GM12864 (cell line): ENCODE results near the gene BLVRB.
"Not testable (repeated sequence)": the region's sequence is repeated elsewhere in the genome, so short reads cannot be mapped to it uniquely, and the experiment has no call there.

Source experiments
- DNase-seq: peaks from one replicate; pipeline ENCODE4 v3.0.0-alpha.2; 2011; ENCODE audit warnings: low read depth
- H3K4me3 ChIP-seq: 2 replicates; pipeline ENCODE4 v1.5.1; 2011; ENCODE audit warnings: mild to moderate bottlenecking, low read depth, low read length, control low read depth
- TF ChIP-seq, protein P1 (sequence below): IDR thresholded peaks from 2 replicates; pipeline ENCODE4 v1.5.1; 2011; ENCODE audit warnings: low read depth, mild to moderate bottlenecking, moderate library complexity, low read length, control low read depth, inconsistent platforms; ENCODE audit errors: missing control alignments

The BLVRB gene

GRCh38 chr19:40460185-40460584 is 5.4 kb downstream of the BLVRB start:
- no peak for DNase-seq
- TF ChIP-seq, protein P1, sequence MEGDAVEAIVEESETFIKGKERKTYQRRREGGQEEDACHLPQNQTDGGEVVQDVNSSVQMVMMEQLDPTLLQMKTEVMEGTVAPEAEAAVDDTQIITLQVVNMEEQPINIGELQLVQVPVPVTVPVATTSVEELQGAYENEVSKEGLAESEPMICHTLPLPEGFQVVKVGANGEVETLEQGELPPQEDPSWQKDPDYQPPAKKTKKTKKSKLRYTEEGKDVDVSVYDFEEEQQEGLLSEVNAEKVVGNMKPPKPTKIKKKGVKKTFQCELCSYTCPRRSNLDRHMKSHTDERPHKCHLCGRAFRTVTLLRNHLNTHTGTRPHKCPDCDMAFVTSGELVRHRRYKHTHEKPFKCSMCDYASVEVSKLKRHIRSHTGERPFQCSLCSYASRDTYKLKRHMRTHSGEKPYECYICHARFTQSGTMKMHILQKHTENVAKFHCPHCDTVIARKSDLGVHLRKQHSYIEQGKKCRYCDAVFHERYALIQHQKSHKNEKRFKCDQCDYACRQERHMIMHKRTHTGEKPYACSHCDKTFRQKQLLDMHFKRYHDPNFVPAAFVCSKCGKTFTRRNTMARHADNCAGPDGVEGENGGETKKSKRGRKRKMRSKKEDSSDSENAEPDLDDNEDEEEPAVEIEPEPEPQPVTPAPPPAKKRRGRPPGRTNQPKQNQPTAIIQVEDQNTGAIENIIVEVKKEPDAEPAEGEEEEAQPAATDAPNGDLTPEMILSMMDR = no peak
- H3K4me3 ChIP-seq = no peak overlapping the region

GRCh38 chr19:40458597-40458974 is 7.0 kb downstream of the BLVRB start:
- TF ChIP-seq, protein P1 = no peak
- H3K4me3 ChIP-seq = no peak overlapping the region
- no peak for DNase-seq

DNA sequence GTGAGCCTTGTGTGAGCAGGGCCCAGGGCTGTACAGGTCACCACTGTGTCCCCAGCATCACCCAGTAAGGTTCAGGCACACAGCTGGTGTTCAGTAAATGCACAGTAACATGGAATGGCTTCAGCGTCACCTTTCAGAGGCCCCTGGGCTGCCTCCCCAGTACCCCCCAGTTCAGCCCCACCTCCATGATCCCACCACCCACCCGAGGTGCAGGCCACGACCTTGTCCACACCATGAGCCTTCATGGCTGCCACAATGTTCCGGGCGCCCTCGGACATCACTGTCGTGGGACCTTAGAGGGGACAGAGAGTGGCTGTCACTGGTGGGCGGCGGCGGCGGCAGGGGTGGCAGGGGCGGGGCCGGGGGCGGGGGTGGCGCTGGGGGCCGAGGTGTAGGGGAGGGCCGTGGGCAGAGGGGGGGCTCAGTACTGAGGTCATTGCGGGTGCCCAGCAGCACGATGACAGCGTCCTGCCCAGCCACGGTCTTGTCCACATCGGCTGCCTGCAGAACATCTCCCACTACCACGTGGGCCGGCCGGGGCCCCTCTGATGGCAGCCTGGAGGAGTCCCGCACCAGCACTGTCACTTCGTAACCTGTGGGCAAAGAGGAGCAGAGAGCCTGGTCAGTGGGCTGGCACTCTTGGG is 7.5 kb downstream of the BLVRB start:
- TF ChIP-seq, protein P1 = no peak
- H3K4me3 ChIP-seq = no peak overlapping the region
- DNase-seq = no peak

GRCh38 chr19:40457048-40457447 is 8.5 kb downstream of the BLVRB start:
- no peak overlapping the region for H3K4me3 ChIP-seq
- no peak for DNase-seq
- TF ChIP-seq, protein P1 = no peak

GRCh38 chr19:40453943-40454342 is 11.6 kb downstream of the BLVRB start:
- not testable (repeated sequence) for DNase-seq, H3K4me3 ChIP-seq

DNA sequence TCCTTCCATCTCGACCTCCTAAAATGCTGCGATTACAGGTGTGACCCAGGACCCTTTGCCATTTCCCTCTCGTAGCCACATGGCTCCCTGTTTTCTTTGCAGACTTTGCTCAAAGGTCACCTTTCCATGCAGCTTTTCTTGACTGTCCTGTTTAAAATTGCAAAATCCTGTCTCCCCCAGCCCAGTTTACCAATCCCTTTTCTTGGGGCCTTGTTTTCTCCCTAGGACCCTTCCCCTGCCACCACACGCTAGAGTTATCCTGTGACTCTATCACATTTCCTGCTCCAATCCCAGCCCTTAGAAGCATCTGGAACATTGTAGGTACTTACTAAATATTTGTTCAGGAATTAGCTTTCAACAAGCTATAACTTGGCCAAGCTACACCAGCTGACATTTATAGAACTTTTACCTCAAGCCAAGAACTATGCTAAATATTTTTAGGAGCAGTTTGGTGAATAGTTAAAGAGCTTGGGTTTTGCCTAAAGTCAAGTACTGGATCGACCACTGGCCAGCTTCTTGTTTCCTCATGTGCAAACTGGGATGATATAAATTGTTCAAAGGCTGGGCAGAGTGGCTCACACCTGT is 12.3 kb downstream of the BLVRB start:
- TF ChIP-seq, protein P1 = no peak
- DNase-seq = no peak
- H3K4me3 ChIP-seq = no peak overlapping the region

- TF ChIP-seq, protein P1 = no peak
- no peak for DNase-seq
- H3K4me3 ChIP-seq = no peak overlapping the region
These were observed 13.5 kb downstream of the BLVRB start for GRCh38 chr19:40452016-40452415.
